GM19455 (cell line): ENCODE measurements around the gene CCDC126.
"Not testable (repeated sequence)": the region's sequence is repeated elsewhere in the genome, so short reads cannot be mapped to it uniquely, and the experiment has no call there.

ENCODE experiments used
- ATAC-seq: cut with Tn5 transposase; IDR thresholded peaks from one replicate; pipeline ENCODE4 v1.9.1; 2021; ENCODE audit not compliant: unreplicated experiment

Gene CCDC126

GRCh38 chr7:23597094-23598091, at the start of gene CCDC126:
Gene CCDC126, plus strand, starts transcription at chr7:23597382. Its CDS starts 13,934 bp downstream, at chr7:23611316.
- ATAC-seq, result peak; percentile 88

GRCh38 chr7:23547662-23548061, 49.5 kb upstream of the CCDC126 start:
- ATAC-seq, result no peak

GRCh38 chr7:23558303-23558702, 38.9 kb upstream of the CCDC126 start:
- ATAC-seq, result no peak

- ATAC-seq, result peak; percentile 93
Measured at GRCh38 chr7:23570592-23571200, 26.5 kb upstream of the CCDC126 start.

GRCh38 chr7:23581975-23582374, 15.2 kb upstream of the CCDC126 start:
- not testable (repeated sequence) for ATAC-seq

GRCh38 chr7:23585304-23585703, 11.9 kb upstream of the CCDC126 start:
- ATAC-seq, result not testable (repeated sequence)

GRCh38 chr7:23586159-23586558, 11.0 kb upstream of the CCDC126 start:
- ATAC-seq, result no peak

GRCh38 chr7:23590529-23590928, 6.7 kb upstream of the CCDC126 start:
- no peak for ATAC-seq

GRCh38 chr7:23593706-23594105, 3.5 kb upstream of the CCDC126 start:
- ATAC-seq, result no peak

- peak; percentile 43 for ATAC-seq
Measured at GRCh38 chr7:23594879-23595604, 2.1 kb upstream of the CCDC126 start.

- ATAC-seq, result no peak
Measured at GRCh38 chr7:23598296-23598695, 1.1 kb downstream of the CCDC126 start.

- ATAC-seq, result no peak
Measured at GRCh38 chr7:23600236-23600635, 3.1 kb downstream of the CCDC126 start.

GRCh38 chr7:23603632-23604295, 6.6 kb downstream of the CCDC126 start:
- no peak for ATAC-seq

GRCh38 chr7:23604296-23604640, 7.1 kb downstream of the CCDC126 start:
- ATAC-seq, result no peak

GRCh38 chr7:23607130-23607529, 9.9 kb downstream of the CCDC126 start:
- no peak for ATAC-seq

GRCh38 chr7:23607866-23608265, 10.7 kb downstream of the CCDC126 start:
- ATAC-seq, result no peak

GRCh38 chr7:23615331-23615730, 18.1 kb downstream of the CCDC126 start:
- no peak for ATAC-seq

GRCh38 chr7:23616593-23616992, 19.4 kb downstream of the CCDC126 start:
- no peak for ATAC-seq

GRCh38 chr7:23617482-23617881, 20.3 kb downstream of the CCDC126 start:
- no peak for ATAC-seq

GRCh38 chr7:23618241-23618640, 21.1 kb downstream of the CCDC126 start:
- no peak for ATAC-seq

- no peak for ATAC-seq
Measured at GRCh38 chr7:23619141-23619540, 22.0 kb downstream of the CCDC126 start.
